LNCAP (cell line): ENCODE measurements around the gene PDGFA.

Source experiments
- TF ChIP-seq, protein P1 (sequence below): fragments of 450-650 bp; IDR thresholded peaks from 2 replicates; pipeline ENCODE4 v1.5.1; 2017; ENCODE audit warnings: mild to moderate bottlenecking

The PDGFA gene

DNA sequence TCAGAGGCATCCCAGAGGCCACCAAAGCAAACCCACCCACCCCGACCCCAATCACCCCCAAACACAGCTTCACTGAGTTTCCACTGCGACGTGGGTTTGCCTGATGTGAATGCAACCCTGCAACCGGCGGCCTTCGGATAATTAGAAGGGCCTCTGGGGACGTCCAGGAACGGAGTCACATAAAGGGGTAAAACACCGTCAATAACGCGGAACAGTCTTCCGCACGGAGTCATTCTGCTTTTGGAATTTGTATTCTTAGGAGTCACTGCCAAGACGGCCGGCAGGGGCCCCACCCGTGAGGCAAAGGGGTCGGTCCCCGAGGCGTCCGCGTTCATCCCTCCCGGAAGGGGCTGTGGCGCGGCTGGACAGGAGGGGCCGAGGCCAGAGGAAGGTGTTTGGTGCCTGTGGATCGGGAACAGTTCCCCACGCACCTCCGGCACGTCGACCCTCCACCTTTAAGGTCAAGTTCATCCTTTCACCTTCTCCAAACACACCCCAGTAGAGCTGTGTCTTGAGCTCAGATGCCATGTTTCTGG, 36.7 kb upstream of the PDGFA start:
- TF ChIP-seq, protein P1, sequence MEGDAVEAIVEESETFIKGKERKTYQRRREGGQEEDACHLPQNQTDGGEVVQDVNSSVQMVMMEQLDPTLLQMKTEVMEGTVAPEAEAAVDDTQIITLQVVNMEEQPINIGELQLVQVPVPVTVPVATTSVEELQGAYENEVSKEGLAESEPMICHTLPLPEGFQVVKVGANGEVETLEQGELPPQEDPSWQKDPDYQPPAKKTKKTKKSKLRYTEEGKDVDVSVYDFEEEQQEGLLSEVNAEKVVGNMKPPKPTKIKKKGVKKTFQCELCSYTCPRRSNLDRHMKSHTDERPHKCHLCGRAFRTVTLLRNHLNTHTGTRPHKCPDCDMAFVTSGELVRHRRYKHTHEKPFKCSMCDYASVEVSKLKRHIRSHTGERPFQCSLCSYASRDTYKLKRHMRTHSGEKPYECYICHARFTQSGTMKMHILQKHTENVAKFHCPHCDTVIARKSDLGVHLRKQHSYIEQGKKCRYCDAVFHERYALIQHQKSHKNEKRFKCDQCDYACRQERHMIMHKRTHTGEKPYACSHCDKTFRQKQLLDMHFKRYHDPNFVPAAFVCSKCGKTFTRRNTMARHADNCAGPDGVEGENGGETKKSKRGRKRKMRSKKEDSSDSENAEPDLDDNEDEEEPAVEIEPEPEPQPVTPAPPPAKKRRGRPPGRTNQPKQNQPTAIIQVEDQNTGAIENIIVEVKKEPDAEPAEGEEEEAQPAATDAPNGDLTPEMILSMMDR = no peak

DNA sequence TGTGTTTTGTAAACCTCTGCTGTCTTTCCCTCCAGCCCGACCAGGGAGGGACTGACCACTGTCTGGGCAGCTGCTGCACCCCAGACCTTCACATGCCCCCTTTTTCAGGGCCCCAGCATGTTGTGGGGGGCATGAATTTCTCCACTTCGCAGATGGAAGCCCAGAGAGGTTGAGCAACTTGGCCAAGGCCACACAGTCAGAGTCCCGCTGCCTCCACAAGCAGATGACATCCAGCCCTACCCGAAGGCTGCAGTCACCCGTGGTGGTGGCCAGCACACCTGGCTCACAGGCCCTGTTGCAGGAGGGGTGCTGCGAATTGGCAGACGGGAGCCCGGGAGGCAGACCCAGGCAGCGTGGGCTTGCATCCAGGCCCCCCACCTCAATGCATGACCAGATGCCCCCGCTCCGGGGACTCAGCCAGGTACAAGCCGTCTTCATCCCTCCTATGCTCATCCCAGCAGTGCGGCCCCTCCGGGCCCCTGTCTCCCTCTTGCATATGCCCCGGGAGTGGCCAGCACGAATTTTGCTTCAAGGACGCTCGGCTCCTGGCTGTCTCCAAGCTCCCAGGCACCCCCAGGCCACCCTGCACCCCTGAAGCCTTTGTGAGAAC, 36.0 kb upstream of the PDGFA start:
- TF ChIP-seq, protein P1 = no peak

DNA sequence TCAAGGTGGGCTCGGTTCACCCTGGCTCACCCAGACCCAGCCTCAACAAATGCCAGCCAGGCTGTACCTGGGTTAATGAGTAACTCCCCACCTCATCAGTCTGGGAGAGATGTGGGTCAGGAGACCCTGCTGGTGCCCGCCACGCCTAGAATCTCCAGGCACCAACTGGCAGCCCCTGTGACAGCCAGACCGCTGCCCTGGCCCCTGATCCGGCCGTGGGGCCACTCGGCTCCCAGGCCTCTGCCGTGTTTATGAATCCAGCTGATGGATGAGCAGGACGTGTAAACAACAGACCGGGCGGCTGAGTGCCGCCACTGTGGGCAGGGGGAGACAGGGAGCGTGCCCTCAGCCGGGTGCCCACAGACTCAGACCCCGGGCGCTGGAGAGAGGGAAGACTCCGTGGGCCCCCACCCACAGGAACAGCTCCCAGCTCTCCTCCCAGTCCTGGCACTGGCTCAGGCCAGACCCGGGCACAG, 34.0 kb upstream of the PDGFA start:
- TF ChIP-seq, protein P1 = no peak

DNA sequence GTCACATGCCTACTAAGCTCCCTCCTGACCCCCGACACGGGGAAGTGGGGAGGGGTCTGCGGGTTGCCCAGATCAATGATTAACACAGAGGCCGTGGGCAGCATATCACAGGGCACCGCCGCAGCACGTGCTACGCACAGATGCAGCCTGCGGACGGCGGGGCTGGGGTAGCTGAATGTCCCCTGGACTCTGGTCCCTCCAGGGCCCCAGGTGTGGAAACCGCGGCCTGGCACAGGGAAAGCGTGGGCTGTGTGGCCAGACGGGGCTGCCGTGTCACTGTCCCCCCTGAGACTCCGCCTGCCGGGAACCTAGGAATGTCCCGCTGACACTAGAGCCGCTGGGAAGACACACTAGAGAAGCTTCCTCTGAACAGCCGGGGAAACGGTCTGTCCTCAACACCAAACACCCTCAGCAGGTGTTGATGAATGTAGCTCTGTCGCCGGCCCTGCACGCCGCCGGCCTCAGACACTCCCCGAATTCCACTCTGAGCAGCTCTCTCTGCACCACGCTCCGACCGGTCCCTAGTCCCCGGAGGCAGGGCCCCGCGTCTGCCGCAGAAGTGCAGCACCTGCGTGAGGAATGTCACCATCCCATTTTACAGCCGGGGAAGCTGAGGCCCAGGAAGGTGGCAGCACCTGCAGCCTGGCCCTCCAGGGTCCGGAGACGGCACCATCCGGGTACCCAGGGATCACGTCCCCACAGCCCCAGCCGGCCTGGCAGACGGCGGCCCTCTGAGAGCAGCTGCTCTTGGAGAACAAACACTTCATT, 33.4 kb upstream of the PDGFA start:
- TF ChIP-seq, protein P1 = no peak

- TF ChIP-seq, protein P1 = no peak
Observed at GRCh38 chr7:550881-551614, 31.4 kb upstream of the PDGFA start.

DNA sequence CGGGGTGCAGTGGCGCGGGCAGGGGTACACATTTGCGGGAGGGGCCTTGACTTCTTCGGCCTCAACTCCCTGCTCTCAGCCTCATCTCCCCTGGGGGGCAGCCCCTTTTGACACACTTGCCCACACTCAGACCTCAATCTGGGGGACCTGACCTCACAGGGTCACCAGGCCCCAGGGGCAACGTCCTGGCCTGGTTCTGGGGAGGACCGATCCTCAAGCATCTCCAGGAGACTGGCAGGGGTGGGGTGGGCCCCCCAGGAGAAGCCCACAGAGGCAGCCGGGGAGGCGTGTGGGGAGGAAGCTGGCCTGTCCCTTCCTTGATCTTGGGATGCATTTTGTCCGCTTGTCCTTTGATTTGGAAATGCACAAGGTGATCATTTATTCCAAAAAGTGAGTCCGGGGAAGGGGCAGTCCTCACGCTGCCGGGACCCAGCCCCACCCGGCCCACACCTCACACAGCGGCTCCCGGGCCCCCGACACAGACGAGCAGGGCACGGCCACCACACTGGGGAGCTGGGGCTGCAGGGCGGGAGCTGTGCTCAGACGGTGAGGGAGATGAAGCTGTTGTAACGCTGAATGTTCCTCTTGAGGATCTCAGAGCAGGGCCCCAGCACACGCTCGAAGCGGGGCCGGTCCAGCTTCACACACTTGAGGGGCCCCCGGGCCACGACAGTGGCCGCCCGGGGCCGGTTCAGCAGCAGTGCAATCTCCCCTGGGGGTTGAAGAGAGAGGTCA, 30.4 kb upstream of the PDGFA start:
- TF ChIP-seq, protein P1 = no peak
